DMS153 (cell line): ENCODE measurements around the gene CYTH1.

ENCODE experiments used
- DNase-seq: peaks from one replicate; lab custom pipeline; 2025; lab: John Stamatoyannopoulos, UW

CYTH1 gene

GRCh38 chr17:78734793-78735641 lies 47.1 kb downstream of the CYTH1 start:
- no peak for DNase-seq

- DNase-seq, result no peak
These were observed 49.7 kb downstream of the CYTH1 start for GRCh38 chr17:78732354-78732753.

DNA sequence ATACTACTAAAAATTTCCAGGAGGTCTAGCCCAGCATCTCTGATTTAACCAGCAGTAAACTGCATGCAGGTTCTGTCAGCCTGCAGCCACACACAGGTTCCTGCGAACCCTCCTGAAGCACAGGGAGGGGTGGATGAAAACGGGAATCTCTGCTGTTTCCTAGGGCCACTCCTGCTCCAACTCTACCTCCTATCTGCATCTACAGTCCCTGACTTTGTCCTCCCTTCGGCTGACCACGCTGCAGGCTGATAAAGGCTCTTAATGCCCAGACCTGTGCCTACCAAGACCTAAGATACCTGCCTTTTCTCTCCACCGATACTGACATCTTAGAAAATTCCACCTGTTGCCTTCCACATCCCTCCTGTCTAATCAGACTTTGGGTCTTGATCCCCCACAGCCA lies 50.2 kb downstream of the CYTH1 start:
- DNase-seq, result no peak

DNA sequence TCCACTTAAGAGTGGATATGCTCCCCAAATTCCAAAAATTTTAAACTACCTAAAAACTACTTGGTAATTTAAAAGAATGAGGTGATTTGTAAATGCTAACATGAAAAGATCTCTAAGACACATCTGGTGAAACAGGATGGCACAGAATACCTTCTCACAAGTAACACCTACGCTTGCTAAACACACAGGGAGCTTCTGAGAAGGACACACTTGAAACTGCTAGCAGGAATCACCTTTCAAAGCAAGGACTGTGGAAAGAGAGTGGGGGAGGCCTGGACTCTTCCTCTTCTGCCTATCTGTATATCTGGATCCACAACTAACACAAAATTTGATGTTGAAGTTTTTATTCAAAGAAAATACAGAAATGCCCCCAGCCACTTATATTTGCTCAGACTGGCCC lies 52.4 kb downstream of the CYTH1 start:
- DNase-seq, result no peak

DNA sequence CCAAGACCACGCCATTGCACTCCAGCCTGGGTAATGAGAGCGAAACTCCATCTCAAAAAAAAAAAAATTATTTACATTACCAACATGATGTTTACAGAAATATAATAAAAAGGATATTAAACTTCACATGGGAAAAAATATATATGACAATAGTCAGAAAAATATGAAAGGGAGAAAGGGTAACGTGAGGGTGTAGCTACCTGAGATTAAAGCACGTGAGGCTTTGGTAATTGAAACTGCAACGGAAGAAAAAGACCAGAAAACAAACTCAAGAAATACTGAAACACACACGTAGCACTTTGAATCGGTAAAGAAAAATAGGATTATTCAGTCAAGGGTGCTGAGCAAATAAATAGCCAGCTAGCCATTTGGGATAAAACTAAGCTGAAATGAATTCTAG lies 53.6 kb downstream of the CYTH1 start:
- DNase-seq, result no peak

- no peak for DNase-seq
These were observed 54.4 kb downstream of the CYTH1 start for GRCh38 chr17:78727476-78728229.

DNA sequence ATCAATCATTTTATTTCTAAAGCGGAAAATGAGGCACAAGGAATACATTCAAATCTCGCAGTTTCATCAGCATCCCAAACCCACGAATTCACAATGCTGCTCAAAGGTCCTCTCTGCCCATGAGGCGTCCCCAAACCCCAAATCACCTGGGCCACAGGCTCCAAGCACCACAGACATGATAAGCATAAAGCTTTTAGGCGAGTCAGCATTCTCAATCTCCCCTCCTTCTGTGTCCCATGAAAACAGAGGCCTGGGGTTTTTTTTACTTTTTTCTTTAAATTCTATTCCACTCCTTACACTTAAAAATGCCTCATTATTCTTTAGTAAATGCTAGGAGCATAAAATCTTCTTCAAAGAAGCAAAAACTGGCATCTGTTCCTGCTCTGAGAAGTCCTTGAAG lies 55.0 kb downstream of the CYTH1 start:
- DNase-seq, result no peak

GRCh38 chr17:78726513-78726912 lies 55.6 kb downstream of the CYTH1 start:
- DNase-seq, result no peak

- DNase-seq, result no peak
These were observed 56.5 kb downstream of the CYTH1 start for GRCh38 chr17:78725448-78726021.

GRCh38 chr17:78724999-78725398 lies 57.1 kb downstream of the CYTH1 start:
- DNase-seq, result no peak

DNA sequence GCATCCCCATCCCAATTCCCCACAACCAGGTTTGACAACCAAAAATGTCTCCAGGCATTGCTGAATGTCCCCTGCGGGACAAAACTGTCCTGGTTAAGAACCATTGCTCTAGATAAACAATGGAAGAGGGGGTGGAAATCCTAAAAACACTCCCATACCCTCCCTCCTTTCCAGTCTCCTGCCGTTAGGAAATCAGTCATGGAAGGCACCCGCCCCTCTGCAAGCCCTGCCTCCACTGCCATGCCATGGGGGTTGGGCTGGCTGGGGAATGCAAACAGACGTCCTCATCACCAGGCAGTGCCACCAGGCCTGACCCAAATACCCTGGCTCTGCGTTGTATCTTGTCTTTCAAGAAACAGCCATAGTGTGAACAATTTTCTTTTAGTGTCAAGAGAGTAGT lies 57.5 kb downstream of the CYTH1 start:
- DNase-seq, result no peak

- DNase-seq, result no peak
These were observed 58.1 kb downstream of the CYTH1 start for GRCh38 chr17:78723957-78724356.

DNA sequence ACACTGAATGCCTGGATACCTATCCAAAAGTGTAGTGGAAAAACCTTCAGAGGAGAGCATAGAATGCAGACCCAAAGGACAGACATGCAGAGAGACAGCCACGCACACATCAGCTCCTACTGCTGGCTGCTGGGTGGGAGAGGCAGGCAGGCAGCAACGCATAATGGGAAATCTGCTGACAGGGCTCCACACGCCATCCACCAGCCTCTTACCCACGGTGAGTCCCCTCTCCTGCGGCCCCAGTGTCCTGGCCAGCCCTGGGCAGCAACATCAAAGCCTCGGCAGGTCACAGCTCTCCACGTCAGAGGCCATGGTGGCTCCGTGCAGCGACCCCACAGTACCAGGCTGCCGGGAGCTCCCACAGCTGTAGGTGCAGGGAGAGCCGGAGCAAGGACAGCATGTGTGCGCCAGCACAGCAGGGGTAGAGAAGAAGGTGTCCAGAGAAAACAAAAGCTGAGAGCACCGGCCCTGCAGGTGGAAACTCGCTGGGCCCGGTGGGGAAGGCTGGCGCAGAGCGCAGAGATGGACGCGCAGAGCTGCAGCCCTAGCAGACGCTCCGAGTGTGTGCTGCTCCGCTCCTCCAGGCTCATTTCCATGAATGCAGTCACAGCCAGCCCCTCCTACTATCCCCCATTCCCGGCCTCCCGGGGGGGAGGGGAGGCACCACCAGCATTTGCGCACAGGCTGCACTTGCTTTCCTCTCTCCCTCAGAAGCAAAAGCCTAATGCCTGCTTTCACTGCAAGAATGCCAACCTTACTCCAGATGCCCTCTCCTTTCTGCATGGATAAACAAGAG lies 58.9 kb downstream of the CYTH1 start:
- peak; percentile 4 for DNase-seq

- DNase-seq, result no peak
These were observed 59.8 kb downstream of the CYTH1 start for GRCh38 chr17:78722246-78722761.

DNA sequence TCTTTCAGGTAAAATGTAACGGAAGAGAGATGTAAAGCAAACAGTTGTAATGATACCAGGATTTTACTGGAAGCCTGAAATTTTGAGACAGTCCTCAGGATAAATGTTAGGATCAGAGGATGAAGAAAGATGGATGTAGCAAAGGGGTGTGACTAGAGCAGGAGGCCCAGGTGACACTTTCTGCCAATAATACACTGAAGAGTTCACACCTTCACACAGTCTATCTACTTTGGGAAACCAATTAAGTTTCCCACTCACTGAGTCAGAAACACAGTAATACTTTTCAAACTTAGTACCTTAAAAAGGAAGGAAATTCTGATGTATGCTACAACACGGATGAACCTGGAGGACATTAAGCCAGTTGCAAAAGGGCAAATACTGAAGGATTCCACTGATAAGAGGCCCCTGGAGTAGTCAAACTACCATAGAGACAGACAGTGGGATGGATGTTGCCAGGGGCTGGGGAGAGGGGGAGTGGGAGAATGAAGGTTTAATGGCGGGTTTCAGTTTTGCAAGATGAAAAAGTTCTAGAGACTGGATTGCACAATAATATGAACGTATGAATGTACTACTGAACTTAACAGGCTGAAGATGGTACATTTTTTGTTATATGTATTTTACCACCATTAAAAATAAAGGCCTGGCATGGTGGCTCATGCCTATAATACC lies 62.3 kb downstream of the CYTH1 start:
- DNase-seq, result no peak

DNA sequence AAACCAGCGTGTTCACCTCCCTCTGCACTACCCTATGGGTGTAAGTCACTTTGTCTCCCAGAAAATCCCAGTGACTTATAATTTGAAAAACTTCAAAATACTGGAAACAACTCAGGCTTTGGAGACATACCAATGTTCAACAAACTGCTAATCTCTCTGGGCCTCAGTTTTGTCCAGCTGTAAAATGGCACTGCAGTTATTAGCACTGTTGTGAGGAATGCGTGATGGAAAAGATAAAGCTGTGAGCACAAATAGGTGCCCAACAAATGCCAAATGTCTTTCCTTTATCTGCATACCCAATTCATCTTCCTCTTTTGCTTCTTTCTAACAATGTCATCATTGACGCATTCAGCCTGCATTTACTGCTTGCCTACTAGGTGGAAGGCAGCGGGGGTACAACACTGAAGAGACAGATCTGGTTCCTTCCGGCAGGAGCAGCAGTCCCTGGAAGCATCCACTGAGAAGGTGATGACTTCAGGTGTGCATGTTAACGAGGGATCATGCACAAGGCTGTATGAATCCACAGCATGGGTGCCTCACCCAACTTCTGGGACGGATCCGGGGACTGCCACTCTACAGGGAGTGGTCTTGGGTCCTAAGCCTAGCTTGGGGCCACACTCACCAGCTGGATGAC lies 63.4 kb downstream of the CYTH1 start:
- no peak for DNase-seq

DNA sequence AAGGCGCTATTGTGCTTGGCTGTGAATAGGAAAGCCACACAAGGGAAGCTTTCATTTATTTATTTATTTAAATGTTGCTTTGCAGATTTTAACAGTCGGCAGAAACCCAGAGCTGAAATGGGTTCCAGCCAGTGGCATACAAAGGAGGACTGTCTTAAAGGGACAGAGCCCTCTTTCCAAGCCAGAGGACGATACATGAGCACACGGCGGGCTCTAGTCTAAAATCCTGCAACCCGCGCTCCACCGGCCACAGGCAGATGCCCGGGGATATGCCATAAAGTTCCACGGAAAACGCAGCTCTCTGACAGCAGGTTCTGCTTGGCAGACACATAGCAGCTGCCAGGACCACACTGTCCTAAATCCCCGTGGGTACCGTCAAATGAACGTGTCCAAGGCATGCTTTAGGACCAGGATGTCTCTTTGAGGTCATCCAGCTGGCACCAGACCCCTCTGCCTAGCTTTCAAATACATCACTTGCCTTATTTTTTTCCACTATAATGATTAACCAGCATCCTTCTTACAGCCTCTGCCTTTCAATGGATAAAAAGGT lies 64.6 kb downstream of the CYTH1 start:
- peak; percentile 46 for DNase-seq

DNA sequence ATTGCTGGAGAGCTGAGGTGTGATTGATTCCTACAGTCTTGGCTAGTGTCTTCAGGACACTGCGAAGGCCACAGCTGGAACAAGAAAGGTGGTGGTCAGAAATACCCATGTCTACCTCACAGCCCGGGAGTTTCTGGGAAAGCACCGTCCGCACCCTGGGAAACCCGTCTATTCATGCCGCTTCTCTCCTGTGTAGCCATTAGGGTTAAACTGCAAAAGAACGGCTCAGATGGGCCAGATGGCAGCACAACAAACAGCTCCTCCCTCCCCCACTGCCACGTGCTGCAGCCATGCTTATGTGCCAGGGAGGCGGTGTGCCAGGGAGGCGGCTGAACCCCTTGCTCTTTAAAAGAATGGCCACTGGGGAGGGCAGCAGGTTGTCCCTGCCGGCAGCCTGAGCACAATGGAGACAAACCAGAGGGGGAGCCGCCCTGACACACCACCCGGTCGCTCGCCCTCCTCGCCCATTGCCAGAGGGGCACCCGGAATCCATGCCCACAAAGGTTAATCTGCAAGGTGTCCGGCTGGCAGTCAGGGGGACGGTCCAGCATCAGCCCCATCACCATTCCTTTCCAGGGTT lies 65.2 kb downstream of the CYTH1 start:
- DNase-seq, result peak; percentile 62

DNA sequence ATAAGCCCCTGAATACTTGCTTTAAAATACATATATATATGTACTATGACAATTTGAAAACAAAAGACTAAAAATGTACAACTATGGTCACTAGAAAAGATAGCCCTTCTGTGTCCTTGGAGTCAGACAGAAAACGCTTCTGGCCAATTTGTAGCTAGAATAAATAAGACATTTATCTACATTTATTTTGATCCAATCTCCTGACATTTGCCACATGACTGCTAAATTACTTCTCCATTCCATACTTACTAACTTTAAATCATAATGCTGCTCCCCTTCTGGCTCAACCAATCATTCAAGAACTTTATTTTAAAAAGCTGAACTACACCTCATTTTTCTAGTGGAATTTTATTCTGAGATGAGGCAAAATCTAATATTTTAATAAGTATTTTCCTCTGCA lies 65.8 kb downstream of the CYTH1 start:
- no peak for DNase-seq

DNA sequence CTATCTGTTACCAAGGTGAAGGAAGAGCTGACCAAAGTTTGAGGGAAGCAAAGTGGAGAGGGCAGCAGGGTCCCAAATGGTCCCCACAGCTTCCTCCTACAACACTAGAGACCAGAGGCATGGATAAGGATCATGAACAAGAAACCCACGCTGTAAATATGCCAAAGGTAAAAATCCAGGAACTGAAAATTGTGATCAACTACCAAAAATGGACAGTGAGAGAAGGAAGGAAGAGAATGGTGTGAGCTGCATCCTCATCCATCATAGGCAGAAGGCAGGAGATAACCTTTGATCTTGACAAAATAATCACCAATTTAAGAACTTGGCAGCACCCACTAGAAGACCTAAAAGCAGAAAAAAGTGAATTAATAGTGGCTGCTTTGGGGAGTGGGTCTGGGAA lies 66.2 kb downstream of the CYTH1 start:
- no peak for DNase-seq
